Measurements from ENCODE around the gene HIBCH. TPM values are rescaled to one million over a fixed set of nuclear protein-coding genes. Genes with fewer than 3 reads are reported as not detected.
"Not testable (repeated sequence)": the region's sequence is repeated elsewhere in the genome, so short reads cannot be mapped to it uniquely, and the experiment has no call there.

Gene HIBCH
- total and polyA plus RNA-seq, 4 experiments from 2014 or later, result 19.3 to 22.3 (median 19.8) TPM

DNA sequence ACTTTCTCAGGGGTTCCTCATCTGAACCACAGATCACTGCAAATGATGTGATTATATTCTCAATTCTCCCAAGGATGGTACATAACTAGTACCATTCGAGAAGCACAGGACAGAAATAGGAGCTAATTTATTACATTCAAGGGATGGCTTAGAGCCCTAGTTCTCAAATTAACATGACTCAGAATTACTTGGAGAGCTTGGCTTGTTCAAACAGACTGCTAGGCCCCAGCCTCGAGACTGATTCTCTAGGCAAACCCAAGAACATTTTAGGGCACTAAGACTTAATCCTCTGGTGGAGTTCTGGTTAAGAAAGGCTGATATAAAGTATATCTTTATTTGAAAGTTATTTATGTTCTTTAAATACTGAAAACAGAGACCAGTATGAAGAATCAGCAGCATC, 35.8 kb downstream of the HIBCH start:
- no peaks in the 10 kb centered on the region for H3K9me3 Mint-ChIP-seq
- intact Hi-C loops (cut with micrococcal nuclease), result no loop called here
- H3K27ac ChIP-seq (ENCODE audit: low read depth, low read length), result no peak overlapping the region
- no peaks in the 10 kb centered on the region for H3K27me3 ChIP-seq (ENCODE audit: insufficient read depth, low read length)
- no peaks in the 10 kb centered on the region for H3K9me3 ChIP-seq (ENCODE audit: control insufficient read depth in 1 of 2, low read length in 2 of 2)
- POLR2A ChIA-PET (ENCODE audit: partially characterized antibody), result no interaction called here
- no peaks in the 10 kb centered on the region for H3K4me1 ChIP-seq (ENCODE audit: insufficient read depth, low read length)
- H3K4me1 Mint-ChIP-seq, result no peaks in the 10 kb centered on the region
- no peaks in the 10 kb centered on the region for H3K27me3 Mint-ChIP-seq
- peaks cover 6% of the 10 kb centered on the region for H3K36me3 ChIP-seq (ENCODE audit: insufficient read depth, low read length)
- CTCF ChIA-PET (ENCODE audit: partially characterized antibody), result no interaction called here
- no peak for DNase-seq
- no peak overlapping the region for H3K4me3 Mint-ChIP-seq
- H3K27ac Mint-ChIP-seq, result no peak overlapping the region
- H3K4me3 ChIP-seq (ENCODE audit: low read length in 2 of 2), result no peak overlapping the region
- H3K36me3 Mint-ChIP-seq, result peaks cover 53 to 64% of the 10 kb centered on the region in 2 donors

DNA sequence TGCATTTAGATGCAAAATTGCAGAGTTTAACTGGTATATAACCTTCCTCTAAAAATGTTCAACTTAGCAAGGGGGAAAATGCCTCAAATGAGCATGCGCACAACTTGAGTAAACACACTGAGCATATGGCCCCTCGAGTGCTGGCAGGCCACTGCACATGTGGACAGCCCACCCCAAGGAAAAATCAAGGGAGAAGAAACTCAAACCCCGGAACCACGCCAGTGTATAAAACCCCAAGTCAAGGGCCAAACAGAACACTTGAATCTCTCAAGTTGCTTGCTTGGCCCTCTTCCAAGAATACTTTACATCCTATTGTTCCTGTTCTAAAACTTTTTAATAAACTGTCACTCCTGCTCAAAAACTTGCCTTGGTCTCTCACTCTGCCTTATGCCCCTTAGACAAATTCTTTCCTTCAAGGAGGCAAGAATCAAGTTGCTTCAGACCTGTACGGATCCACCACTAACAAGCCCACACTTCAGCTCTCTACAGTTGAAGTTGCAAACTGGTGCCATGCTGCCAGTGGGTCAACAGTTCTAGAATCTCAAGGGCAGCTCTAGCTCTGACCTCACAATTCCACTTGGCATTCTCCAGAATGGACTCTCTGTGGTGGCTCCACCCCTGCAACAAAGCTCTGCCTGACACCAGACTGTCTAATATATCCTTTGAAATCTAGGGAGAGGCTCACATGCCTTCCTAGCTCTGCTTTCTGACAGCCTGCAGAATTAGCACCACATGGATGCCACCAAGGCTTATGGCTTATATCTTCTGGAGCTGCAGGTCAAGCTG, 38.9 kb downstream of the HIBCH start:
- Mint-ChIP-seq H3K4me1 (no peaks in the 10 kb centered on the region), H3K27ac (peak overlapping the region in 1 of 7 donors; percentile 61), H3K36me3 (peaks cover 37 to 57% of the 10 kb centered on the region in 2 donors), H3K4me3 (no peak overlapping the region), H3K27me3 (no peaks in the 10 kb centered on the region), H3K9me3 (no peaks in the 10 kb centered on the region)
- ChIA-PET POLR2A (ENCODE audit: partially characterized antibody) (no interaction called here), CTCF (ENCODE audit: partially characterized antibody) (interaction anchor here (1.0 to 1.2 kb wide), 2 partner anchors 192 to 1187 kb away, joined by 3 read pairs; no protein-coding TSS in a partner anchor)
- Histone ChIP-seq H3K4me1 (ENCODE audit: insufficient read depth, low read length) (no peaks in the 10 kb centered on the region), H3K36me3 (ENCODE audit: insufficient read depth, low read length) (no peaks in the 10 kb centered on the region), H3K9me3 (ENCODE audit: control insufficient read depth in 1 of 2, low read length in 2 of 2) (no peaks in the 10 kb centered on the region), H3K4me3 (ENCODE audit: low read length in 2 of 2) (no peak overlapping the region), H3K27ac (ENCODE audit: low read depth, low read length) (no peak overlapping the region), H3K27me3 (ENCODE audit: insufficient read depth, low read length) (no peaks in the 10 kb centered on the region)
- DNase-seq, result no peak
- intact Hi-C loops (cut with micrococcal nuclease), result no loop called here

DNA sequence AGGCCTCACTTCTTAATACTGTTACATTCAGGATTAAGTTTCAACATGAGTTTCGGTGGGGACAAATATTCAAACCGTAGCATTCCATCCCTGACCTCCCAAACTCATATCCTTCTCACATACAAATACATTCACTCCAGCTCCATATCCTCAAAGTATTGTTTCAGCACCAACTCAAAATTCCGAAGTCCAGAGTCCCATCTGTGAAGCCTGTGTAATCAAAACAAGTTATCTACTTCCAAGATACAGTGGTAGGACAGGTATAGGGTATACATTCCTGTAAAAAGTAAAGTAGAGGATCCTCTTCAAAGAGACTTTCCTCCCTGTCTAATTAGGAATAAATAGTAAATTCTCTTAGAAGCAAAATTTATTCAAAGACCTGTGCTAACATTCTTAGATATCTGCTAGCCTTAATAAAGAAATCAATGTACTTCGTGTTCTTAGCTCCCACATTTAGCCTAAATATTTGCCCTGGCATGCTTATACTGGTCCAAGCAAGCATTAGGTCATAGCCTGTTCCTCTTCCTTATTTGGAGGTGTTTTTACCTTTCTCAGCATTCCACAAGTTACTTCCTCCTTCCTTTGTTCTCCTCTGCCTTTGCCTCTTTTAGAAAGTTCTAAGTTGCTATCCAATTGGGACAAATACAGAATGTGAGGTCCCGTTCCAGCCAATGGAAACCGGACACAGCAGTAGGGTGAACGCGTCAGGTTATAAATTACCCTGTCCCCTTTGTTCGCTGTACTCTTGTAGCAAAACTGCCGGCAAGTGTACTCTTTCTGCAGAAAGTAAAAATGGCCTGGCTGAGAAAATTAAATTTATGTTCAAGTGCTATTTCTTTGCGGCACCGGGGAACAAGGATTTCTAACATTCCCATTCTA, 40.1 kb downstream of the HIBCH start:
- intact Hi-C loops (cut with micrococcal nuclease), result not testable (repeated sequence)
- CTCF ChIA-PET (ENCODE audit: partially characterized antibody), result interaction anchor here (0.7 to 1.3 kb wide), 2 partner anchors 70 to 191 kb away, joined by 3 to 4 read pairs; no protein-coding TSS in a partner anchor
- peaks cover 32 to 64% of the 10 kb centered on the region in 2 donors for H3K36me3 Mint-ChIP-seq

DNA sequence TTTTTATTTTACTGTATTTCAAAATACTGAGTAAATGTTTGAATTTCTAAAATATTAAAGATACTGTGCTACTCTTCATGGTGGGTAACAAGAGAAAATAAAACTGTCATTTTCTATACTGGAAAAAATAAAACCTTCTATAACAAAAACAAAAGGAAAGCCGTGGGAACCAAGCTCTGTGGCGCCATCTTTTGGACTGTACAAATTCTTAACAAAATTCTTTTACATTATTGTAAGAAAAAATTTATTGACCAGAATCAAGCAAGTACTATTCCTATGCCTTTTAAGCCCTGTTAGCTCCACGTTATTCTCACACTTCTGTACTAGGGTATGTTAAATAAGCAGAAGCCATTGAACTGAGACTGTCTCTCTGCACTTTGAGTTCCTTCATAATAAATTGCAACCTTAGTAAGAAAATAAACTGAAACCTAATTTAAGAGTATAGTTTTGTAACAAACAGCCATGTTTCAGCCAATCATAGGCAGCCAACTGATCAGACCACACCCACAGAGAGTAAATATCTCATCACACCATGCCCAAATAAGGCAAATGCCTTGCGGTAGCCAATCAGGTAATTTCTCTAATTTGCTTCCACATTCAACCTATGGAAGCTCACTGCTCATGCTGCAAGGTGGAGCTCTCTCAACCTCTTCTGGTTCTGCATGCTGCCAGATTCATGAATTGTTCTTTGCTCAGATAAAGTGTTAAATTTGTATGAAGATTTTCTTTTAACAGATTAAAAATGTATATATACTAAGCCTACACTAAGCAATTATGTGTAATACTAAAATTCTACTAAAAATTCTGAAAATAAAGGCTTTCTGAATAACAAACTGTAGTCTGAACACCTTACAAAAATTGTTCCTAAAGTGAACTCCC, 42.2 kb downstream of the HIBCH start:
- H3K9me3 ChIP-seq (ENCODE audit: control insufficient read depth in 1 of 2, low read length in 2 of 2), result no peaks in the 10 kb centered on the region
- H3K27me3 ChIP-seq (ENCODE audit: insufficient read depth, low read length), result no peaks in the 10 kb centered on the region
- Mint-ChIP-seq H3K27ac (no peak overlapping the region), H3K4me3 (no peak overlapping the region), H3K9me3 (no peaks in the 10 kb centered on the region), H3K36me3 (peaks cover 27 to 63% of the 10 kb centered on the region in 2 donors), H3K27me3 (no peaks in the 10 kb centered on the region), H3K4me1 (peaks cover 0 to 3% (median 0%) of the 10 kb centered on the region in 4 donors)
- CTCF ChIA-PET (ENCODE audit: partially characterized antibody), result interaction anchor here (0.9 to 1.9 kb wide), 5 partner anchors 15 to 617 kb away, joined by 3 to 4 read pairs (median 4); partner anchors contain the start of gene ASNSD1
- no peaks in the 10 kb centered on the region for H3K4me1 ChIP-seq (ENCODE audit: insufficient read depth, low read length)
- POLR2A ChIA-PET (ENCODE audit: partially characterized antibody), result no interaction called here
- peak in 3 of 5 donors; percentile 2 to 9 (median 6) for DNase-seq
- intact Hi-C loops (cut with micrococcal nuclease), result loop anchor here (1.0 kb wide), 2 partner anchors 188 to 616 kb away; partner anchors contain the start of gene ASNSD1
- H3K4me3 ChIP-seq (ENCODE audit: low read length in 2 of 2), result no peak overlapping the region
- no peaks in the 10 kb centered on the region for H3K36me3 ChIP-seq (ENCODE audit: insufficient read depth, low read length)
- H3K27ac ChIP-seq (ENCODE audit: low read depth, low read length), result no peak overlapping the region

More for the DNA sequence above, 40.1 kb downstream of the HIBCH start:
- H3K27me3 ChIP-seq (ENCODE audit: insufficient read depth, low read length); H3K27ac ChIP-seq (ENCODE audit: low read depth, low read length); H3K27me3 Mint-ChIP-seq; H3K4me3 ChIP-seq (ENCODE audit: low read length in 2 of 2); H3K4me1 Mint-ChIP-seq; H3K9me3 Mint-ChIP-seq; POLR2A ChIA-PET (ENCODE audit: partially characterized antibody); H3K4me1 ChIP-seq (ENCODE audit: insufficient read depth, low read length); H3K9me3 ChIP-seq (ENCODE audit: control insufficient read depth in 1 of 2, low read length in 2 of 2); DNase-seq; H3K36me3 ChIP-seq (ENCODE audit: insufficient read depth, low read length); H3K4me3 Mint-ChIP-seq: not testable (repeated sequence)
- H3K27ac Mint-ChIP-seq, result peak overlapping the region in 2 of 7 donors; percentile 4 to 44

DNA sequence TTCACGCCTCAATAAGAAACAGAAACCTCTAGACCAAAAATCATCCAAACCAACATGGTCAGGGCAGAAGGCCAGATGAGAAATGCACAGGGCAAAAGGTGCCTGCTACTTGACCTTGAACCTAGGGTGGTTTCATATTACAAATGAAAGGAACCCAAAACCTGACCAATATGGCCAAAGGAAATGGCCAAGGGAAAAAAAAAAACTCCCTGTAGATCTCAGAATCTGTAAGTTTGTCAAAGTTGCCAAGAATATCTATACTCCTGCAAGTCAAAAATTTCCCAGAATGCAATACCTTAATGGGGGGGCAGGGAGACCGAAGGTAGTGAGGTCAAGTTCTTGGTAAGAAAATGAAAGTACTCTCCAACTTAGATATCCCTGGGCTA, 47.2 kb downstream of the HIBCH start:
- H3K4me3 Mint-ChIP-seq, result no peak overlapping the region
- Histone ChIP-seq H3K27ac (ENCODE audit: low read depth, low read length) (no peak overlapping the region), H3K9me3 (ENCODE audit: control insufficient read depth in 1 of 2, low read length in 2 of 2) (no peaks in the 10 kb centered on the region), H3K36me3 (ENCODE audit: insufficient read depth, low read length) (no peaks in the 10 kb centered on the region), H3K27me3 (ENCODE audit: insufficient read depth, low read length) (no peaks in the 10 kb centered on the region), H3K4me3 (ENCODE audit: low read length in 2 of 2) (no peak overlapping the region), H3K4me1 (ENCODE audit: insufficient read depth, low read length) (no peaks in the 10 kb centered on the region)
- no peaks in the 10 kb centered on the region for H3K27me3 Mint-ChIP-seq
- H3K4me1 Mint-ChIP-seq, result peaks cover 0 to 3% (median under 1%) of the 10 kb centered on the region in 4 donors
- peaks cover 0 to 2% (median 0%) of the 10 kb centered on the region in 8 donors for H3K9me3 Mint-ChIP-seq
- POLR2A ChIA-PET (ENCODE audit: partially characterized antibody), result no interaction called here
- H3K27ac Mint-ChIP-seq, result peak overlapping the region in 1 of 7 donors; percentile 44
- intact Hi-C loops (cut with micrococcal nuclease), result no loop called here
- peaks cover 11 to 53% of the 10 kb centered on the region in 2 donors for H3K36me3 Mint-ChIP-seq
- CTCF ChIA-PET (ENCODE audit: partially characterized antibody), result no interaction called here
- no peak for DNase-seq

DNA sequence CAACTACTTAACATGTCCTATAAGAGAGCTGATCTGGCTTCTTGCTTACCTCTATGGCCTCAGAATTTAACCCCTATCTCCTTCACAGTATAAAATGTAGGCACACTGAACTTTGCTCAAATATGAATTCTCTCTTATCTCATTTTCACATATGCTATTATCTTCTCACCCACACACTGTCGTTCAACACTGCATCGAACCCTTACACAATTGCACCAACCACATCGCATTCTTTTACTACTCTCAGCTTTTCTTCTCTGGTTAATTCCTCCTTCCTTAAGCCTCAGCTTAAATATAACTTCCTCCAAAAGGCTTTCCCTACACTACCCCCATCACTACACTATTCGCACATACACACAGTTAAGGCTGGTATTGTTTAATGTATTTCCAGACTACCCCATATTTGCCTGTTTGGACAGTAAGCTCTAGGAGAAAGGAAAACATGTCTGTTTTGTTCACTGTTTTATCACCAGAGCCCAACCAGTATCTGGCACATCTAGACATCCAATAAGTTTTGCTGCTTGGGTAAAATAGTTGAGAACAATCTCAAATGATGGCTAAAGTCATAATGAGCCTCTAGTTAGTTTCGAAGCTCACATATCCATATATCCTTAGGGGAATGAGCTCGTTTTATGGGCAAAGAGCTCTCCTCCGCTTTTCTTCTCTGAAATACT, 47.7 kb downstream of the HIBCH start:
- H3K4me1 Mint-ChIP-seq, result peaks cover 0 to 3% (median under 1%) of the 10 kb centered on the region in 4 donors

More for the DNA sequence above, 47.7 kb downstream of the HIBCH start:
- POLR2A ChIA-PET (ENCODE audit: partially characterized antibody), result no interaction called here
- intact Hi-C loops (cut with micrococcal nuclease), result no loop called here
- no peaks in the 10 kb centered on the region for H3K27me3 ChIP-seq (ENCODE audit: insufficient read depth, low read length)
- no peak overlapping the region for H3K4me3 ChIP-seq (ENCODE audit: low read length in 2 of 2)
- no peak for DNase-seq
- no peak overlapping the region for H3K4me3 Mint-ChIP-seq
- no peaks in the 10 kb centered on the region for H3K9me3 ChIP-seq (ENCODE audit: control insufficient read depth in 1 of 2, low read length in 2 of 2)
- no peak overlapping the region for H3K27ac Mint-ChIP-seq
- no peaks in the 10 kb centered on the region for H3K27me3 Mint-ChIP-seq
- no peak overlapping the region for H3K27ac ChIP-seq (ENCODE audit: low read depth, low read length)
- H3K36me3 Mint-ChIP-seq, result peaks cover 11 to 53% of the 10 kb centered on the region in 2 donors
- peaks cover 0 to 2% (median 0%) of the 10 kb centered on the region in 8 donors for H3K9me3 Mint-ChIP-seq
- no peaks in the 10 kb centered on the region for H3K36me3 ChIP-seq (ENCODE audit: insufficient read depth, low read length)
- CTCF ChIA-PET (ENCODE audit: partially characterized antibody), result no interaction called here
- no peaks in the 10 kb centered on the region for H3K4me1 ChIP-seq (ENCODE audit: insufficient read depth, low read length)

Measured in CD4-positive, alpha-beta memory T cell (primary cell).